Fibroblast of skin of abdomen (primary cell): ENCODE data around the gene MARCKS. TPM values are rescaled to one million over a fixed set of nuclear protein-coding genes. Genes with fewer than 3 reads are reported as not detected.
A peak's percentile ranks its signal among the peaks of the same experiment; 100 is the strongest.

ENCODE experiments used
- DNase-seq: peaks from one replicate; pipeline ENCODE4 v3.0.0-alpha.2; 2013
- polyA plus RNA-seq, 2 experiments: library from polyadenylated mRNA; unstranded; fragments of 120-200 nt; gene quantifications; one replicate each; pipeline ENCODE4 v1.2.1, GENCODE V29; 2013; ENCODE audit not compliant: insufficient read length in 2 of 2

Gene MARCKS, protein sequence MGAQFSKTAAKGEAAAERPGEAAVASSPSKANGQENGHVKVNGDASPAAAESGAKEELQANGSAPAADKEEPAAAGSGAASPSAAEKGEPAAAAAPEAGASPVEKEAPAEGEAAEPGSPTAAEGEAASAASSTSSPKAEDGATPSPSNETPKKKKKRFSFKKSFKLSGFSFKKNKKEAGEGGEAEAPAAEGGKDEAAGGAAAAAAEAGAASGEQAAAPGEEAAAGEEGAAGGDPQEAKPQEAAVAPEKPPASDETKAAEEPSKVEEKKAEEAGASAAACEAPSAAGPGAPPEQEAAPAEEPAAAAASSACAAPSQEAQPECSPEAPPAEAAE
- polyA plus RNA-seq (2013, experiment 1 of 2; ENCODE audit: insufficient read length), result 466 TPM
- 444 TPM for polyA plus RNA-seq (2013, experiment 2 of 2; ENCODE audit: insufficient read length)

DNA sequence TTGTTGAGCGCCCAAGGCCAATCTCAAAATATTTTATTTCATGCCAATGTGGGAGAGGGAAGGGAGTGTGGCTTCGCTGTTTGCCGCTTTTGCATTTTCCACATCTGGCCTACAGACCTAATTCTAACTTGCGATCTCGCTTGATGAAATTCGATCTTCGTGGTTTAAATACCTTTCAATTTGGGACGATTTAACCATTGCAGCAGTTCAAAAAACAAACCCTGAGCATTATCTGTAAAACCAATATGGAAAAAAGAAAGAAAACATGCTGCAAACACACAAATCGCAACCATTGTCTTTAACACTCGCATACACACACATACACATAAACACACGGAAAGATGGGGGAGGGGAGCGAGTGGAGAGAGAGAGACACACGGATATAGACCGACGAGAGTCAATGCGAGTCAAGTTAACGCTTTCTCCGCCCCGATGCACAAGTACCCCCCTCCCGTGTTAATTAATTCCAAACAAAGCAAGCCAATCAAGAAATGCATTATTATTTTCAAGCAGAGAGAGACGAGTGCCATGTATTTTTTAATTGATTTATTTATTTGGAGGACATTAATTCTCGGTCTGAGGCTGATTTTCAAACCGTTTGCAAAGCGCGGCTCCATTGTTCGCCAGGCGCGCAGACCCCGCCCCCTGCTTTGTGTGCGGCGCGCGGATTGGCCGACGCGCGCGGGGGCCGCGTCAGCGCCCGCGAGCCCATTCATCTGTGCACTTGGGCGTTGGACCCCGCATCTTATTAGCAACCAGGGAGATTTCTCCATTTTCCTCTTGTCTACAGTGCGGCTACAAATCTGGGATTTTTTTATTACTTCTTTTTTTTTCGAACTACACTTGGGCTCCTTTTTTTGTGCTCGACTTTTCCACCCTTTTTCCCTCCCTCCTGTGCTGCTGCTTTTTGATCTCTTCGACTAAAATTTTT is at the start of gene MARCKS:
MARCKS (plus strand) TSS at position 721 of the 931 bp plus-strand sequence. CDS start 401 bp downstream, outside the sequence.
- DNase-seq, result peak; percentile 95

DNA sequence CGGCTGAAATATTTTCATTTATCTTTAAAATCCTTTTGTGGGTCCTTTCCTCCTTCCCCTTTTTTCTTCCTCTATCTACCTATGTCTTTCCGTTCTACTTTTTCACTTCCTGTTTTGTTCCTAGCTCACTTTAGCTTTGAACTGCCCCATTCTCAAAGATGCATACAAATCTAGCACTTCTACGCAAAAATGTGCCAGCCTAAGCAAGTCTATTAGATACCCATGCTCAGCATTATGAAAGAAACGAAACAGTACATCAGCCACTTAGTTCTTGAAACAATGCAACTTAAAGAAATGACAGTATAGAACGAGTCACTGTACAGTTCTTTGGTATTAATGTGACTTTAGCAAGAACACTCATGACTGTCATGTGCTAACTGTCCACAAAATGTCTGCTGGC is 47.3 kb upstream of the MARCKS start:
- DNase-seq, result no peak

DNA sequence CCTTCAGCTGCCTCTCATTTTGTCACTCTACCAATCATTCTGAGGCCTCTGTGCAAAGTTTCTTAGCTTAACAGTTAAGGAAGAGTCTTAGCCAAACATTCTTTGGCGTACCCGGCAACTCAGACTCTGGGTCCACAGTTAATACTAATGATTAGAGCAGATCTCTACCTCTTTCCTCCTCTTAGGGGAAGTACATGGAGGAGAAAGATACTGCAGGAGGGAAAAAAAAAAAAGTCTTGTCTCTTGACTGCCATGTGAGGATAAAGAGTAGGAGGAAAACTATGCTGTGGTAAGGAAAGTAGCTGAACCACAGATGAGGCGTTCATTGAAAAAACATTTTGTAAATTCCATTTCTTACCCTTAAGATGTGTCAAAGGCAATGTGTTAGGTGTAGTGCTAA is 44.0 kb upstream of the MARCKS start:
- DNase-seq, result peak; percentile 95

DNA sequence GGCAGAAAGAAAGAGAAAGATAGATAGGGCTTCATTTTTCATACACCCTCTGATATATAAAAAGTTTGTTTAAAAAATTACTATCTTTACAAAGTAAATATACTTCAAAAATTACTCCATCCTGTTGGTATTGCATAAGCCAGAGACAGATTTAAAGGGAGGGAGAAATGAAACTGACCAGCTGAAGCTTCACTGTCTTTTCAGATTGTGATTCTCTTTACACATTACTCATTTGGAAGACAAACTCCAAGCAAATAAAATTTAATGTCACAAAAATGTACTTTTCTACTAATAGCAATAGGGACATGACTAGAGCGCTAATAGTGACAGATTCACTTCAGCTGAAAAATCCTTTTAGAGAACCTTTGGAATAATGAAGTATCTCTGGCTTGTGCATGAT is 38.6 kb upstream of the MARCKS start:
- no peak for DNase-seq

DNA sequence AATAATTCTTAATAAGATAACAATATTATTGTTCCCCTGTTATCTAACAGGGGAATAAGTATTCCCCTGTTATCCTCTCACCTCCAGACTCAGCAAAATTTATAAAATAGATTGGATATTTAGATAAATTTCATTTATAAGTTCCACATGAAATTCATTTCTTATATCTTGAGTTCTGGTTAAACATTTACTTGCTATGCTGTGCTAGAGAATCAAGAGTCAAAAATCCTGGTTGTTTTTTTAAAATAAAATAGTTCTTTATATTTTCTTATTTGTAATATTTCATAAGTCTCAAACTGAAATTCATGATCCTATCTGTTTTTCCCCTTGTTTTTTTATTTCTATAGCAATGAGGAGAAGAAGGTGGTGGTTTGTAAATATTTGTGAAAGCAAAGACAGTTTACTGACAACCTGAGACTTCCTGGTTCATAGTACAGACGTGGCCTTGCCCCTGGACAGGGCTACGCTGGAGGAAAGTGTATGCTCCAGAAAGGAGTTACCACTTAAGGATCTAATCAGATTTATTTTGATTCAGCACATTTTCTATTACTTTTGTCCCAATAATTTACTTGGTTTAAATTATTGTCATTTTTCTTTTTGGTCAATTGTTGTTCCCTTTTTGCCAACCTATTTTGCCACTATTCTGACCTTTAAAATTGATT is 37.8 kb upstream of the MARCKS start:
- no peak for DNase-seq

DNA sequence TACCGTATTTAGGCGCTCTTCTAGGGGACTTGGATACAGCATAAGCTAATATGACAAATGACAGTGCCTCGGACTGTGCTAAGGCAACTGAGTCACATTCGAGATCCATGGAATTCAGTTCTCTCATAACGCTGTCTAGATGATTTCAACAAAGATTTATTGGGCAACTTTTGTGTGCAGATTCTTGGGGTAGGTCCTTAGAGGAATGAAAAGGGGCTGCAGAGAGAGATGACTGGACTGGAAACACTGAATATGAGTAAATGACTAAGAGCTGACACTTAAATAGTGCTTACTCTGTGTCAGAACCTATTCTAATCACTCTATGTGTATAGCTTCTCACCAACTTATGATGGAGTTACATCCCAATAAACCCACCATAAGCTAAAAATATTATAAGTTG is 36.4 kb upstream of the MARCKS start:
- DNase-seq, result peak; percentile 53

DNA sequence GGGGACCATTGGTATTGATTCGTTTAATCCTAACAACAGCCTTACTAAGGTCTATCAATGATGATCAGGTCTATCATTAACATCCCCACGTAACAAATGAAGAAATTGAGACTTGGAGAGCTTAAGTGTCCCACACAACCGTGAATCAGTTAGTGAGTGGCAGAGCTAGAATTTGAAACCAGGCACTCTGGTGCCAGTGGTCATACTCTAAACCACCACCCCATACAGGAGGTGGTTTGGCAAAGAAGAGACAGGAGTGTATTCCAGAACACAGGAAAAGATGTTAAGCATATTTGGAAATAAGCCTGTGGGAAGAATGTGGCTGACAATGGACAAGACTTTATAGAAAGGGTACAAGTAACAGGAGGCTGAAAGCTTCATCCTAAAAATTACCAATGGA is 35.7 kb upstream of the MARCKS start:
- DNase-seq, result no peak

DNA sequence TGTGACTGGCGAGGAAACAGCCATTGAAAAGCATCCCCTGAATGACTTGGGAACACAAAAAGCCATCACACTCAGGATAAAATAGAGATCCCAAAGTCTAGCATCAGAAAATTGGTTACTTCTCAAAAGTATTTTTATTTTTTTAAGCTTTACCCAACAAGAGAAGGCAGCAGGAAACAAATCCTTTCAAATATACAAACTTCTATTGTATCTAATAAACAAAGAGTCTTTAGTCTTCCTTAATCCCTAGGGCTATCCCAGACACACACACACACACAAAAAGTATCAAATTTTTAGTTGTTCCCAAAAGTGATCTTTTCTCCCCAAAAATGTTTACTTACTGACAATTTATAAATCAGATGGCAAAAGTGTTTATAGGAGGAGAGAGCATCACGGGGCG is 33.2 kb upstream of the MARCKS start:
- DNase-seq, result no peak

DNA sequence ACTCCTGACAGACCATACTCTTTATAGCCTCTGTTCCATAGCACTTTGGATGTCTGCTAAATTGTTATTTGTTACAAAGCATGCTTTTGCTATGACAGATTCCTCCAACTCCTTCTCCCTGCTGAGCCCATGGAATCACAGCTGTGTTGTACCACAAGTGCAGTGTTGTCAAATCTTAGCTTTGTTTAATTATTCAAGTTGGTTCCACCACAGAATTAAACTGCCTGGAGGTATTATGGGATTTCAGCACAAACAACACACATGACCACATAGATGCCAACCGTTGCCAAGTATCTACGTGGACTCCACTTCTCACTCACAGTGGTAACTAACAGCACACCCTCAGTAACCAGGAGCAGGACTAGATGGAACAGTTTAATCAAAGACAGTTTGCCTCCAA is 32.7 kb upstream of the MARCKS start:
- peak; percentile 48 for DNase-seq

DNA sequence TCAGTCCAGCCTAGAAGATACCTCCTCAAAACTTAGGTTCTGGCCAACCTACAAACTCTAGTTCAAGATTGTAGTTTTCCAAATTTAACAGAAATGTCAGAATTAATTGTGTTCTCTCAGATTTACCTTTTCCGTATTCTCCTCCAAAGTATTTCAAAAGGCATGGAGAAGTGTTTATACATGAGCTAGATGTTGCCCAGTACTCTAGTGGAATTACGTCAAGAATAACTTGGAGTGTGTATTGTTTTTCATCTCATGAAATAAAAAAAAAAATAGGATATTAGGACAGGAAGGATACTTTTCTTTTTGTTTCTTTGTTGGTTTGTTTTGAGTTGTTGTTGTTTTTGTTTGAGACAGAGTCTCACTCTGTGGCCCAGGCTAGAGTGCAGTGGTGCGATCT is 32.3 kb upstream of the MARCKS start:
- no peak for DNase-seq

DNA sequence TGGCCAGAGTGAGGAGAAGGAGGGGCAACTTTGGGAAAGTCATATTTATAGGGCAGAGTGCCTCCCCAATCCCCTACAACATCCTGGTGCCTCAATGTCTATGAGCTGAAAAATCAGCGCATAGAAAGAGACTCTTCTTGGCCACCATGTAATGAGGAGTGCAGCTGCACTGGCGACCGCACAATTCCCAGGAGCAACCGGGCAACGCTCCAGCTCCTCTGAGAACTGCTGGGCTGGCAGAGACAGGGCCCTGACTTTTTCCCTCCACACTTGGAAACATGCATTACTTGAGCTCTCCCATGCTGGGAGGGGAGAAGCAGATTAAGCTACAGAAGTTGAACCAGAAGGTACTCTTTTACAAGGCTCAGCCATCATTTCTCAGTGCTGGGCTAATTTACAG is 31.4 kb upstream of the MARCKS start:
- DNase-seq, result peak; percentile 88

DNA sequence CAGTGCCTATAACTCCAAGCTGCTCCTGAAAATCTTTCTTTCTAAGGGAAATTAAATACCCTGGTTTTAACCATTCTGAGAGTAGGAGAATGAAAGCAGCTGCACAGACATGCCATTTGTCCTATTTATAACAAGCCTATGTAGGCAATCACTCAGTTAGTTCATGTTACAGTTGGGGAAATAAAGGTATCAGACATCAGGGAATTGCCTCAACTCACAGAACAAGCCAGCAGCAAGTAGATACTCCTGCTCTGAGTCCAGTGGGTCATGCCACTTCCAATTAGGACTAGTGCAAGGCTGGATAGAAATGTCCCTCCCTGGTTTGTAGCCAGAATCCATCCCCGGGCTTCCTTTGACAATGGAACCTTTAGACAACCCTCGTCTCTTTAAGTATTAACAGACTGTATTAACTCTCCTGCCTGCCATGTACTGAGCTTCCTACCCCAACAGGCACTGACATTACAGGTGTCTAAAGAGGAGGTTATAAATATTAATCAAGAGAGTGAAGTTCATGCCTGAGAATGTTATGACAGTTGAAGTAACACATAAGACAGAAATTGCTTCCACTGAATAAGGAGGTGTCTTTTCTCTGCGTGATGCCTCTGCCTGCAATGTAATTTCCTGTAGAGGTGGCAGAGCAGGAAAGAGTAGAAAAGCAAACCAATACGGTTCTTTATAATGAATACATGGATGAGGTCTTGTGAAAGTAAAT is 28.0 kb upstream of the MARCKS start:
- no peak for DNase-seq

DNA sequence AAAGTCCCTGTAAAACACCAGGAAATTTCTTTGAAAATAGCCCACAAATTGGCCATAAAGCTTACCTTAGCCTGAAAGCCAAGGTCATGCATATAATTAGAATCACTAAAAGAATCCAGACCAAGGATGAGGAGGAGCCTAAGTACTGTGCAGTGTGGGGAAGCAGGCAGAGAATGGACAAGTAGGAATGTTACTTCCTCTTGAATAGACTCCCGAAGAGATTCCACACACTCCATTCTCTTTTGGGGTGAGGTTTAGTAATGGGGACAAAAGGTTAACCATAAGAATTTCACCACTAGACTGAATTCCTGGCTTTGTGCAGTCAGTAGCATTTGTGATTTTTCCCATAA is 27.5 kb upstream of the MARCKS start:
- peak; percentile 90 for DNase-seq

DNA sequence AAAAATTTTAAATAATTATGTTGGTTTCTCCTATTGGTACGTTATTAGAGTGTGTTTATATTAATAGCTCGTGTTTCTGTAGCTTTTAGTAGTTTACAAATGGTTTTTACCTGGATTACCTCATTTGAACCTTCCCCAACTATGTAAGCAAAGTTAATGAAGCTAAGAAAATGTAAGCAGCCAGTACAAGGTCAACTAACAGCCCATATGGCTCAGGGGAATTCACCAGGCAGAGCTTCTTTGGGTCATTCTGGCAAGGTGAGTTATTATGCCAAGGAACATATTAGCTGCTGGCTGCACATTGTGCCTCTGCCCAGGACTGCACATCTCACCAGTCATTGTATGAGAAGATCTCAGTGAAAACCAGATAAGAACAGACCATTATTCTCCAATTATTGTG is 27.0 kb upstream of the MARCKS start:
- DNase-seq, result no peak

DNA sequence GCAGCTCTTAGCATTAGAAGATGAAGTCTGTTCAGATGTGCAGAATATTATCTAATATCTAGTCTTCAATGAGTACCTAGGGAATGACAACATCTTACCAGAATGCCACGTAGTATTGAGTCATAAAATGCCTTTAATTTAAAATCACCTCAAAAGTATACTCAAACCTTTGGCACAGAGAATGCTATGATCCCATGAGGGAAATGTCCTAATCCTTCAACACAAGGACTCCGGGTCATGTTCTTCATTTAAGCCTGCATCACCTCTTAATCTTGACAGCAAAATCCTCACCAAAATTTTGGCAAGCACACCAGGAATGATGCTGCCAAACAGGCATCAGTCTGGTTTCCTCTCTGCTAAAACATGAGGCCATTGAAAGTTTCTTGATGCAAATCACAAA is 23.6 kb upstream of the MARCKS start:
- DNase-seq, result peak; percentile 93

DNA sequence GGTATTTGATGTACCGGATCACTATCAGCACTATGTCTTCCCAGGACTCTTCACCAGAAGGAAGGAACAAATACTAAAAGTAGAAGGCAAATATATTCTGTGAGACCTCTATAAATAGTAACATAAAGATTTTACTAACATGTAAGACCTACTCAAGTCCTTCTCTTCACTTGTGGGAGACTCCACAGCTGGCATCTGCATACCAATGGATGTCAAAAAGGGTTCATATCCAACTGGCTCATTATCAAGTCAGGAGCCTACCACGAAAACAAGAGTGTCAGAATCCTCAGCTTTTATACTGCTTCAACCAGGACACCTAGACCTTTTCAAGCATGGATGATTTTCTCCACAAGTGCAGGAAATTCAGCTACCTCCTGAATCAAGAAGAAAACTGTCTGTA is 20.0 kb upstream of the MARCKS start:
- no peak for DNase-seq

DNA sequence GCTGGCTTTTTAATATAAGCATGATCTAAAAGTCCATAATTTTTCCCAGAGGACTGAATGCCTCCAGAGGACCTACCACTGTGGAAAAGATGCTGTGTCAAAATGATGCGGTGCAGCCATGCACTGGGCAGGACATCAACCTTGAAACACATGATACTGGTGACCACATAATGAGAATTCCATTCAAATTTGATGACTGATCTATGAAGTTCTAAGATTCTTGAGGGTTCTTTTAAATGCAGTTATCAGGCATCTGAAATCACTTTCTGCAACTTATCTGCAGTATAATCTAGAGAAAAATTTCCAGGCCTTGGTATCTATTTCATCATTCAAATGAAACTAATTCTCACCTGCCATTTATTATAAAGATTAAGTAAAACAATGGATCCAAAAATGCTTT is 15.0 kb upstream of the MARCKS start:
- peak; percentile 93 for DNase-seq

DNA sequence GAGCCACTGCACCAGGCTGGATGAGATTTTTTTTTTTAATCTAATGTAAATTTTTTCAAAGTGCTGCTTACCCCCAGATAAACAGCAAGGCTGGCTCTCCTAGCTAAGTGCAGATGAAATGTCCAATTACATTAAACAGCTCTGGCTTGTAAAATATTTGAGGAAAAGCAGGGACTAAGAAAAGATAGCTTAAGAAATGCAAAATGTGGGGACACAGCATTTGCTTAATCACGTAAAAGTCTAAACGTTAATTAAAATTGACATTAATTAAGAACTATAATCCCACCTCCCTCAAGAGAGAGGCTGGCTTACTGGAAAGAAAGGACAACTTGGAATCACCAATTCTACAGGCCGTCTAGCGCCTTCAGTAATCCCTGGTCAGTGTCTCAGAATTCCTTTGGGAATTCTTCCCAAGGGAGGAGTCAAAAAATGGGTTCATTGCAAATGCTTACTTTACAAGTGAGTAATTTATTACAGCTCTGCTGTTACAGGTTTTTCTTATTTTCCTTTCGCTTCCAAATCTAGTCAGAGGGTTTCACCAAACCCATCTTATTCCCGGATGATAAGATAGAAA is 13.6 kb upstream of the MARCKS start:
- DNase-seq, result no peak

DNA sequence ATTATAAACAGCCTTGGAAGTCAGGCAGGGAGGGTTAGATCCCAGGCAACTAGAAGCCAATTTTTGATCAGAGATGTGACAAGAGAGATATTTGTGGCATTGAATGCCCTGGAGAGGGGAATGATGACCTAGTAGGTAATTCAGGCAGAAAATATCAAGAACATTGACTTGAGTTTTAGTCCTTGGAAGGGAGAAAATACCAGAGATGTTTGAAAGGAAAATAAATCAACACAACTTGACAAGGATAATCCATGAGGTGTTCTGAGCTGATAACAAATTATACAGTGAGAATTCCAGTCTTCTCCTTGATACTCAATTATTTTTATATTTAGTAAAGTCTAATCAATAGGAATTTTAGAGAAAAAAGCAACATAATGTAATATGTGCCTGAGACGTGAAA is 10.6 kb upstream of the MARCKS start:
- DNase-seq, result peak; percentile 54

DNA sequence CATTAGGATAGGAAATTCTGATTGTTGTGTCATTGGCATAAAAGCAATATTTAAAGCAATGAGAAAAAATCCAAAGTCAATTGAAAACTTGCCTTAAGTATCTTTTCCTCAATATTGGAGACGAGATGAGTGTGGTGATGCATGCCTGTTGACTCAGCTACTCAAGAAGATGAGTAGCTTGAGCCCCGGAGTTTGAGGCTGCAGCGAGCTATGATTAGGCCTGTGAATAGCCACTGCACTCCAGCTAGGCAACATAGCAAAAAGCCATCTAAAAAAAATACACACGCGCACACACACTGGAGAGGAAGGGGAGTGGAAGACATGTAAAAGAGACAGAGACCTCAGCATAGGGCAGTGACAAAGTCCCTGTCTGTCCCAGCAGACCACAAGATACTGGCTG is 9.7 kb upstream of the MARCKS start:
- peak; percentile 83 for DNase-seq

DNA sequence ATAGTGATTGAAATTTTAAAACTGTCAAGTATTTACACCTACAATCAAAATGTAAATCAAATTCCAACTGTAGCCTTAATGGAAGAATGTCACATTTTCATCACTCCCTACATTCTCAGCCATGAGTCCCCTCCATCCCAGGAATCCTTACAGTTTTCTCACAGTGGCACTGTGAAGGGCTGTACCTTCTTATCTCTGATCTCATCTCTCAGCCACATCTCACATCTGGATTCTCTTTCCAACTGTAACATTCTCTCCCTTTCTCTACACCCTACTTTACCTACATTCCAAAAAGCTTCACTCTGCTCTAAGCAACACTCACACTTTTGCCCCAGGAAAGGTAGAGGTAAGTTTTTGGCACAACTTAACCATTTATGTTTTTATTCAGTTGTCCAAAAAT is 8.9 kb upstream of the MARCKS start:
- DNase-seq, result no peak

DNA sequence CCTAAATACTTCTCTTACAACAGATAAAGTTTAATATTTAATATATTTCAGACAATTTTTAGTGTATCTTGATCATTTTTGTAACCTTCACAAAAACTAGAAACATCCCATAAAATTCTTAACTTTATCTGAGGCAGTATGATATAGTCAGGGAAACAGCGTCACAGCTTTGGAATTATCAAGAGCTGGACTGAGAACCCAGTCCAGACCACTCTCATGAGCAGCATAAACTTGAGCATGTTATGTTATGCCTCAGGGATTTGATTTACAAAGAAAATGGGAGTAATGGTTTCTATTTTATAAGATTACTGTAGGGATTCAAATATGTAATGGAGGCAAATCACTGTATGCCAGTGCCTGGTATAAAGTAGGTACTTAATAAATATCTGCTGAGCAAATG is 8.3 kb upstream of the MARCKS start:
- no peak for DNase-seq
